Measurements from ENCODE around the gene CNTN3. TPM values are rescaled to one million over a fixed set of nuclear protein-coding genes. Genes with fewer than 3 reads are reported as not detected.

Gene CNTN3
- total RNA-seq (1 to 10 TPM in 7 of 10 donors, under 1 TPM in 2, not detected in 1; 0.46 to 3.5 (median 2.5) TPM), polyA plus RNA-seq (1 to 10 TPM; 3.7 to 5.9 TPM)
- long read RNA-seq, donor 1, partial matches to known transcripts: 3 of 7 reads
- long read RNA-seq, donor 1, other reads (novel, unspliced or antisense): 4 of 7 reads
- long read RNA-seq, donor 2, partial matches to known transcripts: 1 of 3 reads
- long read RNA-seq, donor 2, other reads (novel, unspliced or antisense): 2 of 3 reads
- long read RNA-seq, donor 3, partial matches to known transcripts: 2 of 3 reads
- long read RNA-seq, donor 3, other reads (novel, unspliced or antisense): 1 of 3 reads

GRCh38 chr3:74614107-74614967 is at the start of gene CNTN3:
Gene CNTN3 (minus strand): TSS chr3:74614659. CDS start chr3:74521112, 93,547 bp downstream.
- Histone ChIP-seq H3K27me3 (peaks cover 0 to 41% (median 18%) of the 10 kb centered on the region in 7 donors), H3K27ac (no peak within 1 kb of the TSS), H3K9me3 (no peaks in the 10 kb centered on the region), H3K36me3 (no peaks in the 10 kb centered on the region), H3K4me1 (peaks cover 0 to 5% (median 0%) of the 10 kb centered on the region in 9 donors), H3K4me3 (peak within 1 kb of the TSS in 9 of 10 donors; percentile 29 to 52 (median 39))
- ATAC-seq: peak in 6 of 8 donors; percentile 46 to 85 (median 64)
- TF ChIP-seq, protein P1, sequence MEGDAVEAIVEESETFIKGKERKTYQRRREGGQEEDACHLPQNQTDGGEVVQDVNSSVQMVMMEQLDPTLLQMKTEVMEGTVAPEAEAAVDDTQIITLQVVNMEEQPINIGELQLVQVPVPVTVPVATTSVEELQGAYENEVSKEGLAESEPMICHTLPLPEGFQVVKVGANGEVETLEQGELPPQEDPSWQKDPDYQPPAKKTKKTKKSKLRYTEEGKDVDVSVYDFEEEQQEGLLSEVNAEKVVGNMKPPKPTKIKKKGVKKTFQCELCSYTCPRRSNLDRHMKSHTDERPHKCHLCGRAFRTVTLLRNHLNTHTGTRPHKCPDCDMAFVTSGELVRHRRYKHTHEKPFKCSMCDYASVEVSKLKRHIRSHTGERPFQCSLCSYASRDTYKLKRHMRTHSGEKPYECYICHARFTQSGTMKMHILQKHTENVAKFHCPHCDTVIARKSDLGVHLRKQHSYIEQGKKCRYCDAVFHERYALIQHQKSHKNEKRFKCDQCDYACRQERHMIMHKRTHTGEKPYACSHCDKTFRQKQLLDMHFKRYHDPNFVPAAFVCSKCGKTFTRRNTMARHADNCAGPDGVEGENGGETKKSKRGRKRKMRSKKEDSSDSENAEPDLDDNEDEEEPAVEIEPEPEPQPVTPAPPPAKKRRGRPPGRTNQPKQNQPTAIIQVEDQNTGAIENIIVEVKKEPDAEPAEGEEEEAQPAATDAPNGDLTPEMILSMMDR (IDR thresholded peaks at IDR 0.05): no peak
- intact Hi-C loops (cut with DNase I): no loop called here
- DNase-seq: peak in 1 of 2 donors; percentile 18
- WGBS, 2 donors: 2% methylated on average over 68 to 107 of the region's 108 CpGs

- TF ChIP-seq, protein P1 (IDR thresholded peaks at IDR 0.05): no peak
- Histone ChIP-seq H3K27ac (no peak overlapping the region), H3K4me1 (no peaks in the 10 kb centered on the region), H3K36me3 (no peaks in the 10 kb centered on the region), H3K9me3 (peaks cover 0 to 22% (median 4%) of the 10 kb centered on the region in 11 donors), H3K27me3 (no peaks in the 10 kb centered on the region), H3K4me3 (no peak overlapping the region)
- ATAC-seq (no peak), DNase-seq (no peak)
- intact Hi-C loops (cut with DNase I): no loop called here
- WGBS, 2 donors: 75 to 82% methylated on average over 3 of the region's 3 CpGs
These were observed 48.7 kb upstream of the CNTN3 start for GRCh38 chr3:74663178-74663577.

DNA sequence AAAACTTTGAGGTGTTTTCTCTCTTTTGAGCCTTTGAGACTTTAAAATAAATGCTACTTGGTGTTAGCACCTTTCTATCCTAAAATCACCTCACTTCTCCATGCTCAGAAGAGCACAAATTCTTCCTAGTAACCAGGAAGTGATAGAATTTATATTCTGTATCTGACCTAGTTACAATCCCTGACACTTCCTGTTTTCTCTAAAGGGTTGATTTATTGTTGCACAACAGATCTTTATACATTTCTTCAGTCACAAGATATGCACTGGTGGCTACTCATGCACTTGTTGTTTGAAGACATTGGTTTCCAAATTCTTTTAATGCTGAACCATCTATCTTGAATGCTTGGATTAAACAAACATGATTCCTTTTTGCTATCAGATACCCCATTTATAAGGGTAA is 47.2 kb upstream of the CNTN3 start:
- Histone ChIP-seq H3K4me1 (no peaks in the 10 kb centered on the region), H3K4me3 (no peak overlapping the region), H3K9me3 (peaks cover 0 to 7% (median 0%) of the 10 kb centered on the region in 11 donors), H3K27ac (no peak overlapping the region), H3K36me3 (no peaks in the 10 kb centered on the region), H3K27me3 (no peaks in the 10 kb centered on the region)
- intact Hi-C loops (cut with DNase I): no loop called here
- DNase-seq (no peak), ATAC-seq (no peak)
- TF ChIP-seq, protein P1 (IDR thresholded peaks at IDR 0.05): no peak

- TF ChIP-seq, protein P1 (IDR thresholded peaks at IDR 0.05): no peak
- ATAC-seq (peak in 4 of 8 donors; percentile 36 to 79 (median 70)), DNase-seq (no peak)
- peak overlapping the region in 1 of 10 donors; percentile 39 for H3K27ac ChIP-seq
- H3K36me3 ChIP-seq: no peaks in the 10 kb centered on the region
- WGBS, 2 donors: 51 to 57% methylated on average over 2 of the region's 2 CpGs
- H3K9me3 ChIP-seq: no peaks in the 10 kb centered on the region
- intact Hi-C loops (cut with DNase I): no loop called here
- H3K27me3 ChIP-seq: no peaks in the 10 kb centered on the region
- H3K4me3 ChIP-seq: no peak overlapping the region
- peaks cover 0 to 12% (median 0%) of the 10 kb centered on the region in 9 donors for H3K4me1 ChIP-seq
These were observed 37.4 kb upstream of the CNTN3 start for GRCh38 chr3:74651885-74652284.

Measured in heart right ventricle (tissue), 16 donors.